HG03103 (cell line): ENCODE measurements around the gene SMIM20.

ENCODE experiments used
- ATAC-seq: cut with Tn5 transposase; IDR thresholded peaks from one replicate; pipeline ENCODE4 v1.9.1; 2021; ENCODE audit warnings: low read depth; ENCODE audit not compliant: unreplicated experiment

The SMIM20 gene

DNA sequence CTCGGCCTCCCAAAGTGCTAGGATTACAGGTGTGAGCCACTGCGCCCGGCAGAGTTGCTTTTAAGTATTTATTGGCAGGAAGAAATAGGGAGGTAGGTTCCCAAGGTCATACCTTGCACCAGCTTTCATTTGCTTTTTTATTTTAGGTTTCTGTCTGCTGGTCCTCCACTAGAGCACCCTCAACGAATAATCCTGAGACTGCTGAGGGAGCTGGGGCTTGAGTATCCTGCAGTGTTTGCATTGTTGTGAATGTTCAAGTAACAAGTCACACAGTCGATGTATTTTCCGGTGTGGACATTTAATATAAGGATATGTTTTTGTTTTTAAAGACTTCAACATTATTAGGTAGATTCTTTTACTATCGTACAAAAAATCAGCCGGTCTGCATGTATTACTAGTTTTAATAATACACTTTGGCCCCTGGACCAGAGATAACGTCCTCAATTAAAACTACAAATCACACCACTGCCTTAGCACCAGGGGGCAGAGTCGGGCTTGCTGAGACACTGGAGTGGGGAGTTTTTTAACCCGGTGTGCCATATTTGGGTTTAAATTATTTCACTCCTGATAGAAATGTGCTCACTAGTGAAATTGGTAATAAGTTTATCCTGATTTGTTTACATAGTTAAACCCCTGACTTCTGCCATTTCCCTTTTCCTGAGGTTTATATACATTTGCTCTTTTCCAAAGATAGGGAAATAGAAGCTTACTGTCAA is 11.6 kb downstream of the SMIM20 start:
- peak; percentile 71 for ATAC-seq

DNA sequence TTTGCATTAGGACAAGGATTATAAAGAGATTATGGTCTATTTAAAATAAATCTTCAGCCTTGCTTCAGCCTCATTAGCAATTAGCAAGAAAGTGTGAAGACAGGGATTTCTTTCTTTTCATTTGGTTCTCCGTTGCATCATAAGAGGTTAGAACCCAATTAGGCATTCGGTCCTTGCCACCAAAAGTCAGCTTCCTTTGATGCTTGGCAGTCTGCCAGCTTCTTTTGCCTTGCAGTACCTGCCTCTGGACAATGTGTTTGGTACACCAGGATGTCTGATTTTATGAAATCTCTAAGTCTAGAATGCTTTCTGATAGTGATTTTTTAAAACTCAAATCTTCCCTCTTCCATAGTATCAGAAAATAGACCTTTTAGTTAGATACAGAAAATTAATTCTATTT is 12.4 kb downstream of the SMIM20 start:
- ATAC-seq, result no peak

GRCh38 chr4:25927361-25928195 is 13.6 kb downstream of the SMIM20 start:
- ATAC-seq, result no peak

GRCh38 chr4:25928379-25929297 is 14.6 kb downstream of the SMIM20 start:
- no peak for ATAC-seq

DNA sequence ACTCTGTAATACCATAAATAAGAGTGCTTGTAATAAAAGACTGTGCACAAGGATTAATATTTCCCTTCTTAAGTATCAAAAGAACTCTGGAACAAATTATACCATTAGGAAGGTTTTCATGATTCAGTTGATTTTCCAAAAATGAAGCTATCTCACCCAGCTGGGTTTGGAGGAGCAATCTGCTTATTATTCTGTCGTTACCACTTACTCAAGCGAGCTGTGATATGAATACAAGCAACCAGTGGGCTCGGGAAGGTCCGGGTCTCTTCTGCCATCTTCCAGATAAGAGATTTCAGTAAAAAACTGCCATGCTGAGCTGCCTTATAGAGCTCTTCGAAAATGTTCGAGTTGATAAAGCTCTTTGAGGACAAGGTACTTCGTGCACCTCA is 15.3 kb downstream of the SMIM20 start:
- no peak for ATAC-seq

DNA sequence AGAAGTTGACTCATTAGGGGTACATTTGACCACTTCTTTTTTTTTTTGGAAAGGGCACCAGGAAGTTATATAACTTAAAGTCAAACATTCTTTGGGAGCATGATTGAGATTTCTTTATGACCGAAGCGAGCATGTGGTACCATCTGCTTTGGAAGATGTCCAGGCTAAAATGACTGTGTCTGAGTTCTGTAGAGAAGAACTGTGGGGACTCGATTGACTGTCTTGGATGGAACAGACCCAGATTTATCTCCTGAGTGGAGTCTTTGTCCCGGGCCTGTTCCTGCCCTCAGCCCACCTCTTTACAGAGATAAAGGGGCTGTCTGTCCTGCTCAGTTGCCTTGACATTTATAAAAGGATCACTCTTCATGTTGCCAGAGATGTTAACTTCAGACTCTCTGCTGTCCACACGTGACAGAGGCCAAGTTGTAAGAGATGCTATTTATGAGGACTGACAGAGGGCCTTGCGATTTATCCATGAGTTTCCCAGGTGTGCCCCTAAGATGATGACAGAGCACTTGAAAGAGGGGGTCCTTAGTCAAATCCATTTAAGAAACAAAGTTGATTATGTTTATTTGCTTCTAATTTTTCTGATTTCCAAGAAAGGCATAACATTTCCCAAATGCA is 16.8 kb downstream of the SMIM20 start:
- no peak for ATAC-seq

DNA sequence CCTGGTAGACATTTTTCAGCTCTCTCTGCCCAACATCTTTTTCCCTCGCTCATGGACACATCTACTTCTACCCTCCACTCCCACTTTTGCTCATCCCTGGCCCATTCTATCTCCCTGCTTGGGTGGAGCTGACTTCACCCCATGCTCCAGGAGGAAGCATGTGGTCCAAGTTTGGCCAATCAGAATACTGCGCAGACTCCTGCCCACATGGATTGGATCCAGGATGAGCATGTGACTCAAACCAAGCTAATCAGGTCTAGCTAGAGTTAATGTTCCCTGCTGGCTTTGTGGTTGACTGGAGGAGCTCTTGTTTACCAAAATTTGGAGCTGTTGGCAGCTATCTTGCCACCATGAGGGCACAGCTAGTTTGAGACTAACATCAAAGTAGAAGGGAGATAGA is 22.7 kb downstream of the SMIM20 start:
- ATAC-seq, result no peak

DNA sequence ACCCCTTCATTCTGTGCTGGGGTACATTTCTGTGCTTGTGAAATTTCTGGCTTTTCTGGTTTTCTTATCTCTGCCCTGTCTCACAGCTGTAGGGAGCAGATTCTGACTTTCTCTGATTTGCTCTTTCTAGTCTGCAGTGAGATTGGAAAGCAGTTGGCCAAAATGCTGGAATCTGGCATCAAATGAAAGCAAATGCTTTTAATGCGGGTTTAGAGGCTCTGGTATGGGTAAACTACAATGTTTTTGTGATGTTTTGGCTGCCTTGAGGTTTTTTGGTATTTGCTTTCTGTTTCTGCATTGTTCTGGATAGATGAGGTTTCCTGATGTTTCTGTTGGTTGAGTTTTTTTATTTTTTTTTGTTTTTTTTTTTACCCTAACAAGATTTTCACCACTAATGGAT is 23.8 kb downstream of the SMIM20 start:
- no peak for ATAC-seq

- ATAC-seq, result peak; percentile 21
Observed at GRCh38 chr4:25938366-25938765, 24.3 kb downstream of the SMIM20 start.

DNA sequence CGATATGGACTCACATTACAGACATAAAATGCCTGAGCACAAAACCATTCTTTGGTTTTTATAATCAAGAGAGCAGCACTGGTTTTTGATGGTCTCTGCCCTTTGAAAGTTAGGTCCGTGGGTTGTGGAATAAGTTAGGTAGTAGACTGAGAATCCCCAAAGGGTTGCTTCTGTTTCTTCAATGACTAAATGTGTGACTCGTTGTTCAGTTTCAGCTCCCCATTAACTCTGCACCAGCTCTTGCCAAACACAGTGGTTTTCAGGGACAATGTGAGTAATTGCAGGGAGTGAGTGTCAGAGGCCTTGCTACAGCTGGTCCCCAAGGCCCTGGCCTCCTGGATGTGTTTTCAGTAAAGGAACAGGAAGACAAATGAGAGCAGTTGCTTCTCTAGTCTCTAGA is 24.8 kb downstream of the SMIM20 start:
- peak; percentile 84 for ATAC-seq

DNA sequence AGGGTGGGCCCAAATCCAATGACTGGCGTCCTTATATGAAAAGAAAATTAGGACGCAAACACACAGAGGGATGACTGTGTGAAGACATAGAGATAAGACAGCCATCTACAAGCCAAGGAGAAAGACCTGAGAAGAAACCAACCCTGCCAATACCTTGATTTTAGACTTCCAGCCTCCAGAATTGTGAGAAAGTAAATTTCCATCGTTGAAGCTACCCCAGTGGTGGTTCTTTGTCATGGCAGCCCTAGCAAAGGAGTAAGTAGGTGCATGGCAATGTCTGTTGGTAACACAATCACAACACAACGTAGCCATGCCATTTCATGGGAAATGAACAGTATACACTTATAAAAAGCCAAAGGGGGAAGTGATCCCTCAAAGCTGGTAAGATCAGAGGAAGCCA is 25.3 kb downstream of the SMIM20 start:
- no peak for ATAC-seq

DNA sequence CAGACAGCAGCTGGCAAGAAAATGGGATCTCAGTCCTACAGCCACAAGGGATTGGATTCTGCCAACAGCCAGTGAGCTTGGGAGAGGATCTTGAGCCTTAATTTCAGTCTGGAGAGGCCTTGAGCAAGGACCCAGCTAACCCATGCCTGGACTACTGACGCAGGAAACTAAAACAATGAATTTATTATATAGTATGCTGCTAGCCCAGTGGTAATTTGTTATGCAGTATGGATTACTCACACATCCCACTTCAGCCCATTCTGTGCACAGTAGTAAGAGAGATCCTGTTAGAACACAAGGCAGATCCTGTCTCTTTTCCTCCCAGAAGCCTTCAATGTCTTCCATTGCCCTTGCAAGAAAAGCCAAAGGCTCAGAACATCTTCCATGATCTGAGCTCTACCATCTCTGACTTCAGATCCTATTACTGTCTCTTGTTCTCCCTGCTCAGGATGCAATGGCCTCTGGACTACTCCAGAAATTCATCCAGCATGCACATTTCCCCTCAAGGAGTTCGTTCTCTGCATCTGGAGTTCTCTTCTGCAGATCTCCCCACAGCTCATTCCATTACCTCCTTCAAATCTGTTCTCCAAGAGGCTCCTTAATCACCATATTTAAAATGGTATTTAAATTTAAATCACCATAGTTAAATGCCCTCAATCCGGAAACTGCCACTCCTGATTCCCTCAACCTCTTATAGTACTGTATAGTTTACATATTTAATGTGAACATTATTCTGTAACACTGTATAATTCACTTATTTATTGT is 27.6 kb downstream of the SMIM20 start:
- ATAC-seq, result no peak

DNA sequence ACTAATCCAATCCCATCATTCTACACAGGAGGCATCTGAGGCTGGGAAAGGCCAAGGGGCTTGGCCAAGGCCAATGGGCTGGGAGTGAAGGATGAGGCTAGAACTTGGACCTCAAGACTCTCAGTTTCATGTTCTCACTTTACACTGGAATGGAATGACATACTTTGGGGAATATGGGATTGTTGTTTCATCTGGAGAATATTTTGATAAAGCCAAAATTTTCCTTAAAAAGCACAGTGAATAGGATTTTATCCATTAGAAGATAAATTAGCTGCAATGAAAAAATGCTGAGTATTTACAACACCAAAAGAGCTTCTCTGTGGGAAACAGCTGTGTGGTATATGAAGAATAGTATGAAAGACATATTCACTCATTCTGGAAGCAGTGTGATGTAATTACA is 29.3 kb downstream of the SMIM20 start:
- no peak for ATAC-seq

DNA sequence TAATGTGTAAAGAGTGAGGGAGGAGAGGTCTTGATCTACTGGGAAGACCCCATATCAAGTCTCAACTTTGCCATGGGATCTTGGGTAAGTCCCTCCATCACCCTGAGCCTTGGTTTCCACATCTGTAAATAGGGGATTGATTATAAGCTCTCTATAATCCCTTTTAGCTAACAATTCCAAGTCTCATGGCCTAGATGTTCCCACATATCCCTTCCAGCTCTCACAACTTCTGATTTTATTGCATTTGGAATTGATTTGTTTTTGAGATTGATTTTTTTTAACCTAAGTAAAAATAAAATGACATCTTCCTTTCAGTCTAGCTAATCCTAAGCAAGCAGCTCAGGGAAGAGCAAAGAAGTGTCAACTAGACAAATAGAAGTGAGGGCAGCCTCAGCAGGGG is 29.8 kb downstream of the SMIM20 start:
- ATAC-seq, result no peak

DNA sequence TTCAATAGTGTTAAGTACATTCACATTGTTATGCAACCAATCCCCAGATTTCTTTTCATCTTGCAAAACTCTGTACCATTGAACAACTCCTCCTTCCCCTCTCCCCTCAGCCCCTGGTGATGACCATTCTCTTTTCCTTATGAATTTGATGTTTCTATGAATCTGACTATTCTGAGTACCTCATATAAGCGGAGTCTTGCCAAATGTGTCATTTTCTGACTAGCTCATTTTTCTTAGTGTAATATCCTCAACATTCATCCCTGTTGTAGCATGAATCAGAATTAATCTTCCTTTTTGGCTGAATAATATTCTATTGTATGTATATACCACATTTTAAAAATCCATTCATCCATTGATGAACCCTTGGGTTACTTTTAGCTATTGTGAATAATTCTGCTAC is 34.0 kb downstream of the SMIM20 start:
- ATAC-seq, result no peak

- ATAC-seq, result no peak
Observed at GRCh38 chr4:25949173-25949748, 35.2 kb downstream of the SMIM20 start.

- no peak for ATAC-seq
Observed at GRCh38 chr4:25949994-25950393, 36.0 kb downstream of the SMIM20 start.

DNA sequence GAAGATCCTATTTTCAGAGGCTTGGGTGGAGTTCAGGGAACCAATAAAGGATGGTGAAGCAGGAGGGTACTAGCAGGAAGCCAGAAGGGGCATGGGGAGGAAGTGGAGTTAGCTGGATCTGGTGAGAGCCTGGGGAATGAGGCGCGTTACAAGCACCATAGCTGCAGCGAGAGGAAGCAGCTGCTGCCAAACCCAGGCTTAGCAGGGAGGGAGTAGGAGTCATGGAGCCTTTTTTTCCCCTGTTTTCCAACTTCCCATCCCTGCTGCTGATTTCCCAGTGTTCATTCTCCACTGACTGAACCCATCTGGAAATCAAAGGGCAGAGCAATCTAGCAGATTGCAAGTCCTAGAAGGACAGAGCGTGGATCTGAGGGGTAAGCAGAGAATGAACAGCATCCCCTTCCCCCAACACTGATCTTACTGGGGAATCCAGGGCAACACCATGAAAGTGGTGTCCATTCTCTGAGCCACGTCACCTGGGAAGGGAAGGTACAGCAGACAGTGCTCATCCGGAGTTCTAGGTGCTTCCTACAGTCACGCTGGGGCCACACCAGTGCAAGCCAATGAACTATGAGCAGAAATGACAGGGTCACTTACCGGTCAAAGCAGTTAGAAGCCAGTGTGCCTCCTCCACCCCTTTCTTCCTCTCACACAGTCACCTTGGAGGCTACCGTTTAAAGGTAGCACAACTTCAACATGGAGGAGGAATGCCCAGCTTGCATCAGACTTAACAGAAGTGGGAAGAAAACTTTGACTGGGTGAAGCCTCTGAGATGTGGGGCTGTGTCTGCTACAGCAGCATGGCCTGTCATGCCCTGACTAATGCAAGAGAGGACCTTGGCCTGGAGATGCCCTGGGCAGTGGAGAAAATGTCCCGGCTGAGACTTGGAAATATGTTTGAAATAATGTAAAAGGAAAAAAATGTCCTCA is 36.7 kb downstream of the SMIM20 start:
- no peak for ATAC-seq
